IMR-90 (cell line): ENCODE data around the gene SLAMF1. TPM values are rescaled to one million over a fixed set of nuclear protein-coding genes. Genes with fewer than 3 reads are reported as not detected.

ENCODE experiments used
- ATAC-seq: fragments of 200-7000 bp; cut with Tn5 transposase; 2 replicates; pipeline ENCODE4 v1.9.1; 2020; ENCODE audit warnings: low read depth, mild to moderate bottlenecking, moderate library complexity
- BruUV-seq: library from RNA; stranded (reverse); fragments of 400-500 nt; replicated peaks from 2 replicates; lab custom pipeline; 2021; lab: Mats Ljungman, UMichigan
- CTCF ChIA-PET: fragments of 300-600 bp; formaldehyde crosslinking; extraction: SDS; loops from one replicate; lab custom pipeline; 2021; ENCODE audit warnings: antibody characterized with exemption; lab: Yijun Ruan, JAX
- POLR2A ChIA-PET: fragments of 300-600 bp; sonication (Branson Sonifier 250); formaldehyde crosslinking; loops from one replicate; lab custom pipeline; 2022; ENCODE audit warnings: antibody characterized with exemption; ENCODE audit not compliant: unreplicated experiment; lab: Charles Lee
- DNase-seq: peaks from one replicate; pipeline ENCODE4 v3.0.0; 2013
- H2AFZ ChIP-seq: replicated peaks from 2 replicates; pipeline ENCODE3; 2013; ENCODE audit warnings: low read length, mild to moderate bottlenecking; ENCODE audit not compliant: poor library complexity
- H2AK5ac ChIP-seq: 2 replicates; pipeline ENCODE4 v1.6.1; 2013; ENCODE audit warnings: low read depth, low read length, inconsistent platforms
- H2AK9ac ChIP-seq: replicated peaks from 2 replicates; pipeline ENCODE3; 2013; ENCODE audit warnings: mild to moderate bottlenecking, low read depth, low read length, moderate library complexity; ENCODE audit not compliant: poor library complexity
- H2BK120ac ChIP-seq: 2 replicates; pipeline ENCODE4 v1.6.1; 2013; ENCODE audit warnings: low read depth, low read length, inconsistent platforms
- H2BK15ac ChIP-seq: 3 replicates; pipeline ENCODE4 v1.6.1; 2013; ENCODE audit warnings: low read depth, low read length, inconsistent platforms
- H2BK20ac ChIP-seq: 2 replicates; pipeline ENCODE4 v1.6.1; 2013; ENCODE audit warnings: low read depth, mild to moderate bottlenecking, inconsistent platforms, low read length, moderate library complexity
- H2BK5ac ChIP-seq: 2 replicates; pipeline ENCODE4 v1.6.1; 2013; ENCODE audit warnings: mild to moderate bottlenecking, low read depth, low read length, inconsistent platforms; ENCODE audit not compliant: poor library complexity, severe bottlenecking
- H3K14ac ChIP-seq: replicated peaks from 2 replicates; pipeline ENCODE4 v1.6.1; 2013; ENCODE audit warnings: low read depth, low read length, inconsistent platforms
- H3K18ac ChIP-seq: 2 replicates; pipeline ENCODE4 v1.6.1; 2013; ENCODE audit warnings: low read depth, low read length, control low read depth
- H3K23ac ChIP-seq: 2 replicates; pipeline ENCODE4 v1.6.1; 2013; ENCODE audit warnings: low read depth, low read length, inconsistent platforms
- H3K27ac ChIP-seq: 2 replicates; pipeline ENCODE4 v1.5.1; 2013; ENCODE audit warnings: mild to moderate bottlenecking, control low read depth, low read length; ENCODE audit not compliant: insufficient read depth
- H3K27me3 ChIP-seq: 2 replicates; pipeline ENCODE4 v1.6.1; 2013; ENCODE audit warnings: low read length; ENCODE audit not compliant: control insufficient read depth, insufficient read depth
- H3K36me3 ChIP-seq: 2 replicates; pipeline ENCODE4 v1.6.1; 2013; ENCODE audit warnings: low read length, mixed read lengths; ENCODE audit not compliant: control insufficient read depth, insufficient read depth
- H3K4ac ChIP-seq: 2 replicates; pipeline ENCODE4 v1.6.1; 2013; ENCODE audit warnings: low read depth, low read length, inconsistent platforms
- H3K4me1 ChIP-seq: 2 replicates; pipeline ENCODE4 v1.6.1; 2013; ENCODE audit warnings: low read length, mixed read lengths; ENCODE audit not compliant: control insufficient read depth, insufficient read depth
- H3K4me2 ChIP-seq: 2 replicates; pipeline ENCODE4 v1.6.1; 2013; ENCODE audit warnings: low read depth, mild to moderate bottlenecking, control low read depth, low read length, moderate library complexity
- H3K4me3 ChIP-seq: 2 replicates; pipeline ENCODE4 v1.5.1; 2013; ENCODE audit warnings: low read depth, mild to moderate bottlenecking, control low read depth, low read length, moderate library complexity; ENCODE audit not compliant: insufficient read depth
- H3K56ac ChIP-seq: 2 replicates; pipeline ENCODE4 v1.6.1; 2013; ENCODE audit warnings: low read length, inconsistent platforms; ENCODE audit not compliant: insufficient read depth; ENCODE audit errors: extremely low read depth
- H3K79me1 ChIP-seq, 2 experiments: 2 replicates each; pipeline ENCODE4 v1.6.1; 2013; ENCODE audit warnings: low read length in 2 of 2, inconsistent platforms in 1 of 2, low read depth in 1 of 2
- H3K9ac ChIP-seq: 2 replicates; pipeline ENCODE4 v1.6.1; 2013; ENCODE audit warnings: low read depth, low read length, control low read depth
- H3K9me1 ChIP-seq: 2 replicates; pipeline ENCODE4 v1.6.1; 2013; ENCODE audit warnings: low read length, inconsistent platforms; ENCODE audit not compliant: insufficient read depth
- H3K9me3 ChIP-seq: 2 replicates; pipeline ENCODE4 v1.6.1; 2013; ENCODE audit warnings: low read length; ENCODE audit not compliant: control insufficient read depth, insufficient read depth
- H4K20me1 ChIP-seq: 2 replicates; pipeline ENCODE4 v1.6.1; 2013; ENCODE audit warnings: low read length, inconsistent platforms; ENCODE audit not compliant: insufficient read depth
- H4K5ac ChIP-seq: 2 replicates; pipeline ENCODE4 v1.6.1; 2013; ENCODE audit warnings: mild to moderate bottlenecking, low read depth, low read length, control low read depth
- H4K8ac ChIP-seq, 2 experiments: 2 replicates each; pipeline ENCODE4 v1.6.1; 2013; ENCODE audit warnings: low read depth in 2 of 2, low read length in 2 of 2, control low read depth in 1 of 2, inconsistent platforms in 1 of 2
- H4K91ac ChIP-seq: 2 replicates; pipeline ENCODE4 v1.6.1; 2013; ENCODE audit warnings: low read depth, low read length, inconsistent platforms; ENCODE audit not compliant: insufficient read depth
- CEBPB ChIP-seq: IDR thresholded peaks from 2 replicates; pipeline ENCODE4 v1.6.1; 2012; ENCODE audit warnings: low read depth, low read length, improper control_type of control experiment
- MAZ ChIP-seq: IDR thresholded peaks from 2 replicates; pipeline ENCODE4 v1.6.1; 2012; ENCODE audit warnings: low read depth, mild to moderate bottlenecking, low read length, improper control_type of control experiment, moderate library complexity, borderline replicate concordance
- NFE2L2 ChIP-seq: fragments of 150-350 bp; IDR thresholded peaks from 2 replicates; pipeline ENCODE4 v1.6.1; 2016; ENCODE audit warnings: low read depth, mild to moderate bottlenecking, low read length
- POLR2A ChIP-seq: IDR thresholded peaks from 2 replicates; pipeline ENCODE4 v1.6.1; 2012; ENCODE audit warnings: mild to moderate bottlenecking, low read depth, low read length
- RCOR1 ChIP-seq: IDR thresholded peaks from 2 replicates; pipeline ENCODE4 v1.6.1; 2012; ENCODE audit warnings: mild to moderate bottlenecking, low read length, improper control_type of control experiment; ENCODE audit not compliant: insufficient replicate concordance
- RFX5 ChIP-seq: IDR thresholded peaks from 2 replicates; pipeline ENCODE4 v1.8.0; 2012; ENCODE audit warnings: low read depth, mild to moderate bottlenecking, low read length, moderate library complexity
- WGBS, 2 experiments: methylation state at CpG; one replicate each; pipeline versions ENCODE4 v1.1.5 to v1.1.7; 2013; ENCODE audit warnings: missing lambda C conversion rate in 2 of 2; ENCODE audit not compliant: insufficient read length in 1 of 2; ENCODE audit errors: extremely low coverage in 2 of 2; 5-methylcytosine and 5-hydroxymethylcytosine counted together
- dilution Hi-C: fragments of 300-500 bp; cut with HindIII; formaldehyde crosslinking; loops from one replicate; pipeline ENCODE4 v1.14.3; 2018; ENCODE audit warnings: low sequenced_read_pairs; ENCODE audit not compliant: unreplicated experiment
- in situ Hi-C: fragments of 300-500 bp; cut with MboI; formaldehyde crosslinking; loops from 3 replicates; pipeline ENCODE4 v1.14.3; 2019; ENCODE audit warnings: low sequenced_read_pairs, inconsistent platforms, mixed read lengths
- intact Hi-C: fragments of 100-400 bp; cut with micrococcal nuclease; formaldehyde crosslinking; loops from 2 replicates; pipeline ENCODE4 v1.10.0; 2022
- polyA plus RNA-seq, 3 experiments: library from polyadenylated mRNA; depleted of rRNA; stranded (reverse); fragments of >200 nt; gene quantifications; 2 replicates each; pipeline ENCODE4 v1.2.3, GENCODE V29; 2012; ENCODE audit warnings: low replicate concordance in 1 of 3
- total RNA-seq: library from RNA; depleted of rRNA; stranded (reverse); fragments of >200 nt; gene quantifications from 2 replicates; pipeline ENCODE4 v1.2.3, GENCODE V29; 2012
- TF ChIP-seq, protein P1 (sequence below): fragments of 150-350 bp; IDR thresholded peaks from 2 replicates; pipeline ENCODE4 v1.6.1; 2017; ENCODE audit warnings: mild to moderate bottlenecking, antibody characterized with exemption, low read length, low read depth

The SLAMF1 gene
- total and polyA plus RNA-seq, 2 of the 4 experiments (the other 2 are of a cell fraction), result not detected

DNA sequence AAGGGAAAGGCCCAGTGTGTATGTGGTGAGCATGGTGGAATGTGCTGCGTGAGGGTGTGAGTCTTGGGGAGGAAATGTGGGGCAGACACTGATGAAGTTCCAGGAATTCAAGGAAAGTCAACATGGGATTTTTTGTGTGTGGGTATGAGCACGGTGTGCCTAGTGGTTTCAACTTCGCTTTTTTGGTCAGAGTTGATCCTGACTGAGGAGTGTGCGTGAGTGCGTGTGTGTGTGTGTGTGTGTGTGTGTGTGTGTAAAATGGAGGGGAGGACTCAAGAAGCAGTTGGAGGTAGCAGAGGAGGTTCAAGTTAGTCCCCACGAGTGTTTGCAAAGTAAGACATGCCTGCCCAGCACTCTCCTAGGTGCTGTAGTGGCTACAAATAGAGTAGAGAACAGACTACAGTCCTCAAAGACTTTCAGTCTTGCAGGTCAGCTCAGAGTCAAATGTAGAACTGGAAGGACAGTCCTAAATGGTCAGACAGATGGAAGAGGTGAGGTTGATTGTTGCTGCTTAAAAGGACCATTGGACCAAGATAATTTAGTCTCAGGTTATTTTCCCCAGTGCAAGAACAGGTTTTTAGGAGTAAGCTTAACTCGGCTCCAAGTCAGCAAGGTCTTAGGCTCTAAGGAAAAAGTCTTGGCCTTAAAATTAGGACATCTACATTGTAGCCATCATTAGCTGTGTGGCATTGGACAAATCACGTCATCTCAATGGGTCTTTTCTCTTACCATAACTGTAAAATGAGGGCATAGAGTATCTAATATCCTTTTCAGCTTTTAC lies 25.0 kb downstream of the SLAMF1 start:
- WGBS, 2 experiments, result 73% methylated on average over 2 of the region's 8 CpGs; no CpG with 5 or more reads in 1 of the 2 experiments

More for the DNA sequence above, 25.0 kb downstream of the SLAMF1 start:
- Histone ChIP-seq H3K36me3 (no peaks in the 10 kb centered on the region), H3K9me1 (no peaks in the 10 kb centered on the region), H3K4me2 (no peak overlapping the region), H3K23ac (no peak overlapping the region), H2BK15ac (no peak overlapping the region), H3K27ac (no peak overlapping the region), H3K14ac (no peak overlapping the region), H2BK120ac (no peak overlapping the region), H3K4ac (no peak overlapping the region), H2AK9ac (no peak overlapping the region), H3K18ac (no peak overlapping the region), H4K8ac (no peak overlapping the region), H3K9ac (no peak overlapping the region), H3K79me1 (no peaks in the 10 kb centered on the region), H3K4me3 (no peak overlapping the region), H4K5ac (no peak overlapping the region), H3K27me3 (no peaks in the 10 kb centered on the region), H4K20me1 (no peaks in the 10 kb centered on the region), H3K4me1 (no peaks in the 10 kb centered on the region), H4K91ac (no peak overlapping the region), H2BK20ac (no peak overlapping the region), H3K9me3 (no peaks in the 10 kb centered on the region), H2BK5ac (no peak overlapping the region), H3K56ac (no peak overlapping the region), H2AFZ (no peak overlapping the region), H2AK5ac (no peak overlapping the region)
- DNase-seq (no peak), ATAC-seq (no peak)
- in situ Hi-C loops, result loop anchor here (25.0 kb wide), 1 partner anchor 435 kb away; the partner anchor contains the start of gene CASQ1
- CTCF ChIA-PET, result no interaction called here
- no TSS peak for BruUV-seq
- dilution Hi-C loops, result no loop called here
- POLR2A ChIA-PET, result no interaction called here
- TF ChIP-seq RCOR1 (no peak), NFE2L2 (no peak), POLR2A (no peak), MAZ (no peak), CEBPB (no peak), RFX5 (no peak)
- TF ChIP-seq, protein P1, sequence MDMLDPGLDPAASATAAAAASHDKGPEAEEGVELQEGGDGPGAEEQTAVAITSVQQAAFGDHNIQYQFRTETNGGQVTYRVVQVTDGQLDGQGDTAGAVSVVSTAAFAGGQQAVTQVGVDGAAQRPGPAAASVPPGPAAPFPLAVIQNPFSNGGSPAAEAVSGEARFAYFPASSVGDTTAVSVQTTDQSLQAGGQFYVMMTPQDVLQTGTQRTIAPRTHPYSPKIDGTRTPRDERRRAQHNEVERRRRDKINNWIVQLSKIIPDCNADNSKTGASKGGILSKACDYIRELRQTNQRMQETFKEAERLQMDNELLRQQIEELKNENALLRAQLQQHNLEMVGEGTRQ, result no peak
- intact Hi-C loops, result no loop called here
